PFSK-1 (cell line): ENCODE data around the gene ERCC6L.

Source experiments
- POLR2AphosphoS5 ChIP-seq: IDR thresholded peaks from 2 replicates; pipeline ENCODE4 v1.6.1; 2012; ENCODE audit warnings: low read depth, mild to moderate bottlenecking, control low read depth, low read length, moderate library complexity
- TAF1 ChIP-seq: IDR thresholded peaks from 2 replicates; pipeline ENCODE4 v1.6.1; 2012; ENCODE audit warnings: low read length, control low read depth, borderline replicate concordance; ENCODE audit not compliant: insufficient read depth

DNA sequence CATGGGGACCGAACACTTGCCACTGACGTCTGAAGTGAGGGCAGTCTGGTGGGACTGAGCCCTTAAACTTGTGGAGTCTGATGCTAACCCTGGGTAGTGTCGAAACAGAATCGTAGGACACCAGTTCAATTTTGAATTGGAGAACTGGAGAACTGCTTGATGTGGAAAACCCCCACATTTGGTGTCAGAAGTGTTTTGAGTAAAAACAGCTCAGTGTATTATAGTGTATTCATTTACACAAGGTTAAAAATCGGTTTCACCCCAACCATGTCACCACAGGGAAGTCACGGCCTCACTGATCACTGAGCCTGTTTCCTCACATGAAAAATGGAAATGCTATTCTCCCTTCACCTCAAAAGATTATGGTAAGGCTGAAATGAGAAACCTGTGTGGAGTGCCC, 35.4 kb downstream of the ERCC6L start:
- TF ChIP-seq POLR2AphosphoS5 (no peak), TAF1 (no peak)
